ENCODE results near the gene MIER2.

GRCh38 chr19:290372-291005 lies 54.1 kb downstream of the MIER2 start:
- TF ChIP-seq CTCF (IDR thresholded peaks at IDR 0.05), result no peak
- no peak for TF ChIP-seq POLR2AphosphoS5 (IDR thresholded peaks at IDR 0.05; ENCODE audit: low read depth, low read length)
